Panc1 (cell line): Measurements from ENCODE around the gene SMAP1.

Experiments used
- POLR2AphosphoS5 ChIP-seq: IDR thresholded peaks from 2 replicates; pipeline ENCODE4 v1.6.1; 2012; ENCODE audit warnings: mild to moderate bottlenecking, low read depth, low read length, moderate library complexity
- SIN3A ChIP-seq: IDR thresholded peaks from 2 replicates; pipeline ENCODE4 v1.6.1; 2012; ENCODE audit warnings: low read depth, mild to moderate bottlenecking, low read length, moderate library complexity, borderline replicate concordance; ENCODE audit not compliant: insufficient read depth
- TF ChIP-seq, protein P1 (sequence below): fragments of 450-650 bp; IDR thresholded peaks from 2 replicates; pipeline ENCODE4 v1.5.1; 2017; ENCODE audit warnings: mild to moderate bottlenecking

DNA sequence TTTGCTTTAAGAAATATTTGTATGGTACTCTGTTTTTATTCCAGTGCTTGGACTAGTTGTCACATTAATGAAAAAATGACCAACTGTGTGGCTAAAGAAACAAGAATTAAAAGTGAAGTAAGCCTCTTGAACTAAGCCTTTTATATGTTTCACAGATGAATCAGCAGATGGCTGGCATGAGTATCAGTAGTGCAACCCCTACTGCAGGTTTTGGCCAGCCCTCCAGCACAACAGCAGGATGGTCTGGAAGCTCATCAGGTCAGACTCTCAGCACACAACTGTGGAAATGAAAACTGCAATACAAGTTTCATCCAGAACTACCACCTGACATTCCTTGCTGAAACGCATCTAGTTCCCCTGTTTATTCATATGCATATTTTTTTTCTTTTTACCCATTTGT, 192.4 kb downstream of the SMAP1 start:
- TF ChIP-seq, protein P1, sequence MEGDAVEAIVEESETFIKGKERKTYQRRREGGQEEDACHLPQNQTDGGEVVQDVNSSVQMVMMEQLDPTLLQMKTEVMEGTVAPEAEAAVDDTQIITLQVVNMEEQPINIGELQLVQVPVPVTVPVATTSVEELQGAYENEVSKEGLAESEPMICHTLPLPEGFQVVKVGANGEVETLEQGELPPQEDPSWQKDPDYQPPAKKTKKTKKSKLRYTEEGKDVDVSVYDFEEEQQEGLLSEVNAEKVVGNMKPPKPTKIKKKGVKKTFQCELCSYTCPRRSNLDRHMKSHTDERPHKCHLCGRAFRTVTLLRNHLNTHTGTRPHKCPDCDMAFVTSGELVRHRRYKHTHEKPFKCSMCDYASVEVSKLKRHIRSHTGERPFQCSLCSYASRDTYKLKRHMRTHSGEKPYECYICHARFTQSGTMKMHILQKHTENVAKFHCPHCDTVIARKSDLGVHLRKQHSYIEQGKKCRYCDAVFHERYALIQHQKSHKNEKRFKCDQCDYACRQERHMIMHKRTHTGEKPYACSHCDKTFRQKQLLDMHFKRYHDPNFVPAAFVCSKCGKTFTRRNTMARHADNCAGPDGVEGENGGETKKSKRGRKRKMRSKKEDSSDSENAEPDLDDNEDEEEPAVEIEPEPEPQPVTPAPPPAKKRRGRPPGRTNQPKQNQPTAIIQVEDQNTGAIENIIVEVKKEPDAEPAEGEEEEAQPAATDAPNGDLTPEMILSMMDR: no peak
- TF ChIP-seq SIN3A (no peak), POLR2AphosphoS5 (no peak)
